Neural cell (in vitro differentiated cells): Measurements from ENCODE around the gene TYRO3. TPM values are rescaled to one million over a fixed set of nuclear protein-coding genes. Genes with fewer than 3 reads are reported as not detected.

Source experiments
- H2AFZ ChIP-seq: fragments of 200-600, 300-800 bp; sonication (generic), shearing (Covaris generic); 2 replicates; pipeline ENCODE4 v1.6.0; 2014; ENCODE audit warnings: low read depth, mild to moderate bottlenecking, antibody characterized with exemption, low read length, moderate library complexity
- H3F3A ChIP-seq: fragments of 200-600 bp; shearing (Covaris generic); 2 replicates; pipeline ENCODE4 v1.6.1; 2016; ENCODE audit warnings: mild to moderate bottlenecking, moderate library complexity, mixed read lengths, antibody characterized with exemption, low read length; ENCODE audit not compliant: insufficient read depth, poor library complexity, severe bottlenecking
- H3K27ac ChIP-seq: fragments of 200-600, 300-800 bp; sonication (generic), shearing (Covaris generic); 2 replicates; pipeline ENCODE4 v1.5.1; 2014; ENCODE audit warnings: mild to moderate bottlenecking, low read length, moderate library complexity
- H3K27me3 ChIP-seq: fragments of 300-800, 200-600 bp; sonication (generic), shearing (Covaris generic); 2 replicates; pipeline ENCODE4 v1.6.0; 2014; ENCODE audit warnings: mild to moderate bottlenecking, low read depth, low read length, moderate library complexity; ENCODE audit not compliant: insufficient read depth
- H3K36me3 ChIP-seq: fragments of 300-800, 200-600 bp; sonication (generic), shearing (Covaris generic); 2 replicates; pipeline ENCODE4 v1.5.1; 2014; ENCODE audit warnings: mild to moderate bottlenecking, antibody characterized with exemption, low read length, moderate library complexity; ENCODE audit not compliant: insufficient read depth
- H3K4me2 ChIP-seq: fragments of 300-800, 200-600 bp; sonication (generic), shearing (Covaris generic); 2 replicates; pipeline ENCODE4 v1.6.0; 2014; ENCODE audit warnings: mild to moderate bottlenecking, low read length
- H3K4me3 ChIP-seq: fragments of 300-800, 200-600 bp; sonication (generic), shearing (Covaris generic); 2 replicates; pipeline ENCODE4 v1.5.1; 2014; ENCODE audit warnings: mild to moderate bottlenecking, low read length, moderate library complexity
- H3K79me2 ChIP-seq: fragments of 200-600 bp; shearing (Covaris generic); replicated peaks from 2 replicates; pipeline ENCODE4 v1.6.0; 2014; ENCODE audit warnings: mild to moderate bottlenecking, low read length, moderate library complexity; ENCODE audit not compliant: insufficient read depth
- H3K9ac ChIP-seq: fragments of 300-800, 200-600 bp; sonication (generic), shearing (Covaris generic); 2 replicates; pipeline ENCODE4 v1.6.1; 2016; ENCODE audit warnings: mild to moderate bottlenecking, low read length, mixed read lengths
- H3K9me2 ChIP-seq: fragments of 200-600 bp; shearing (Covaris generic); 2 replicates; pipeline ENCODE4 v1.6.1; 2016; ENCODE audit warnings: mild to moderate bottlenecking, low read length, mixed read lengths; ENCODE audit not compliant: insufficient read depth
- H3K9me3 ChIP-seq: fragments of 200-600, 300-800 bp; sonication (generic), shearing (Covaris generic); 2 replicates; pipeline ENCODE4 v1.6.1; 2016; ENCODE audit warnings: mild to moderate bottlenecking, mixed run types, low read length, moderate library complexity, mixed read lengths
- H4K20me1 ChIP-seq: fragments of 200-600 bp; shearing (Covaris generic); 2 replicates; pipeline ENCODE4 v1.6.1; 2016; ENCODE audit warnings: mild to moderate bottlenecking, mixed run types; ENCODE audit not compliant: insufficient read depth
- EP300 ChIP-seq: fragments of 450-650 bp; conservative IDR thresholded peaks from 2 replicates; pipeline ENCODE4 v1.6.1; 2014; ENCODE audit warnings: antibody characterized with exemption, mild to moderate bottlenecking, moderate library complexity; ENCODE audit not compliant: poor library complexity, severe bottlenecking
- EZH2 ChIP-seq: fragments of 200-600, 300-800 bp; shearing (Covaris generic), sonication (generic); IDR thresholded peaks from 2 replicates; pipeline ENCODE4 v1.6.1; 2014; ENCODE audit warnings: antibody characterized with exemption, low read length, borderline replicate concordance, mild to moderate bottlenecking; ENCODE audit not compliant: insufficient read depth, poor library complexity, severe bottlenecking
- MXI1 ChIP-seq: fragments of 450-650 bp; conservative IDR thresholded peaks from 2 replicates; pipeline ENCODE4 v1.6.1; 2014; ENCODE audit warnings: antibody characterized with exemption, mild to moderate bottlenecking; ENCODE audit not compliant: poor library complexity, severe bottlenecking
- POLR2AphosphoS5 ChIP-seq: IDR thresholded peaks from 2 replicates; pipeline ENCODE4 v1.6.1; 2012
- RAD21 ChIP-seq: fragments of 450-650 bp; conservative IDR thresholded peaks from 2 replicates; pipeline ENCODE4 v1.6.1; 2014; ENCODE audit warnings: antibody characterized with exemption, mild to moderate bottlenecking, moderate library complexity
- REST ChIP-seq: IDR thresholded peaks from 2 replicates; pipeline ENCODE4 v1.6.1; 2012; ENCODE audit warnings: borderline replicate concordance
- SMC3 ChIP-seq: fragments of 450-650 bp; conservative IDR thresholded peaks from 2 replicates; pipeline ENCODE4 v1.6.1; 2014; ENCODE audit warnings: antibody characterized with exemption, mild to moderate bottlenecking, moderate library complexity; ENCODE audit not compliant: poor library complexity
- TAF1 ChIP-seq: IDR thresholded peaks from 2 replicates; pipeline ENCODE4 v1.6.1; 2012; ENCODE audit warnings: low read depth
- polyA plus RNA-seq: library from polyadenylated mRNA; depleted of rRNA; stranded (reverse); fragments of >200 nt; gene quantifications from 2 replicates; pipeline ENCODE4 v1.2.3, GENCODE V29; 2014
- TF ChIP-seq, protein P1 (sequence below): fragments of 450-650 bp; IDR thresholded peaks from 2 replicates; pipeline ENCODE4 v1.5.1; 2014; ENCODE audit warnings: antibody characterized with exemption, mild to moderate bottlenecking, moderate library complexity; ENCODE audit not compliant: poor library complexity, severe bottlenecking

Gene TYRO3
- polyA plus RNA-seq, 1 donor from 2014 or later, result 12.1 TPM

DNA sequence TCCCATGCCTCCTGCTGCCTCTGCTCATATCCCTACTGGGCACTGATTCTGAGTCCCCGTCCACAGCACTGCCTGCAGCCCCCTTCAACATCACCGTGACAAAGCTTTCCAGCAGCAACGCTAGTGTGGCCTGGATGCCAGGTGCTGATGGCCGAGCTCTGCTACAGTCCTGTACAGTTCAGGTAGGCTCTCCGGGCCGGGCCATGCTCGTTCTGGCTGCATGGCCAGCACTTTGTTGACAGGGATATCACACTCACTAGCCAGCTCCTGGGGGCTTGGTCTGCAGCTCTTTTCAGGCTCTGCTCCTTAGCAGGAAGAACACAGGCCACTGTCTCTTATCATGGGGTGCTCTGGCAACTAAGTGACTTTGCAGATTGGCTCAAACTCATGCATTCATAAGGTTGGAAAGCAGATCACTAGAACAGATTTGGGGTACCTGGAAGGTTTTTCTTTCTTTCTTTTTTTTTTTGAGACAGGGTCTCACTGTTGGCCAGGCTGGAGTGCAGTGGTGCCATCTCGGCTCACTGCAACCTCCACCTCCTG, 6.0 kb downstream of the TYRO3 start:
- Histone ChIP-seq H3K9ac (peak overlapping the region; percentile 52), H3K79me2 (no peaks in the 10 kb centered on the region), H3K9me3 (no peaks in the 10 kb centered on the region), H4K20me1 (no peaks in the 10 kb centered on the region), H3K36me3 (no peaks in the 10 kb centered on the region), H2AFZ (peak overlapping the region; percentile 15), H3K9me2 (no peaks in the 10 kb centered on the region), H3F3A (no peaks in the 10 kb centered on the region), H3K4me3 (peak overlapping the region; percentile 33), H3K27ac (peak overlapping the region; percentile 15), H3K4me2 (peak overlapping the region; percentile 22), H3K27me3 (no peaks in the 10 kb centered on the region)
- TF ChIP-seq REST, result no peak

DNA sequence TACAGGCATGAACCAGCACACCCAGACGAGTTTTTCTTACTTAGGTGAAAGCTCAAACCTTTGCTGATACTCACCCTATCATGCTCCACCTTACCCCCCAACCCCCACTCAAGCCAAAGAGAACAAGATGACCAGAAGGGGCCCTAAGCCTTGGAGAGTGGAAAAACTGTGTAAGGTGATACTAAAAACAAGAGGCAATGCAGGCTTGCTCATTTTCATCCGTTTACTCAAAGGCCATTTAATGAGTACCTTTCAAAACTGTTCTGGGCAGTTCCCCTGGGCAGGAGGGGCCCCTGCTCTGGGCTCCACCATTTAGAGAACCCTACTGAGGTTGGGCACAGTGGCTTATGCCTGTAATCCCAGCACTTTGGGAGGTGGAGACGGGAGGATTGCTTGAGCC, 6.7 kb downstream of the TYRO3 start:
- no peak overlapping the region for H3K9ac ChIP-seq
- no peak overlapping the region for H3K4me2 ChIP-seq
- no peaks in the 10 kb centered on the region for H3K9me2 ChIP-seq
- H3K36me3 ChIP-seq, result no peaks in the 10 kb centered on the region
- H3F3A ChIP-seq, result no peaks in the 10 kb centered on the region
- TF ChIP-seq EP300 (no peak), MXI1 (no peak), SMC3 (no peak), RAD21 (no peak), REST (no peak), POLR2AphosphoS5 (no peak), TAF1 (no peak), EZH2 (no peak)
- TF ChIP-seq, protein P1, sequence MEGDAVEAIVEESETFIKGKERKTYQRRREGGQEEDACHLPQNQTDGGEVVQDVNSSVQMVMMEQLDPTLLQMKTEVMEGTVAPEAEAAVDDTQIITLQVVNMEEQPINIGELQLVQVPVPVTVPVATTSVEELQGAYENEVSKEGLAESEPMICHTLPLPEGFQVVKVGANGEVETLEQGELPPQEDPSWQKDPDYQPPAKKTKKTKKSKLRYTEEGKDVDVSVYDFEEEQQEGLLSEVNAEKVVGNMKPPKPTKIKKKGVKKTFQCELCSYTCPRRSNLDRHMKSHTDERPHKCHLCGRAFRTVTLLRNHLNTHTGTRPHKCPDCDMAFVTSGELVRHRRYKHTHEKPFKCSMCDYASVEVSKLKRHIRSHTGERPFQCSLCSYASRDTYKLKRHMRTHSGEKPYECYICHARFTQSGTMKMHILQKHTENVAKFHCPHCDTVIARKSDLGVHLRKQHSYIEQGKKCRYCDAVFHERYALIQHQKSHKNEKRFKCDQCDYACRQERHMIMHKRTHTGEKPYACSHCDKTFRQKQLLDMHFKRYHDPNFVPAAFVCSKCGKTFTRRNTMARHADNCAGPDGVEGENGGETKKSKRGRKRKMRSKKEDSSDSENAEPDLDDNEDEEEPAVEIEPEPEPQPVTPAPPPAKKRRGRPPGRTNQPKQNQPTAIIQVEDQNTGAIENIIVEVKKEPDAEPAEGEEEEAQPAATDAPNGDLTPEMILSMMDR, result no peak
- no peak overlapping the region for H3K4me3 ChIP-seq
- H3K27me3 ChIP-seq, result no peaks in the 10 kb centered on the region
- H3K27ac ChIP-seq, result no peak overlapping the region
- H3K9me3 ChIP-seq, result no peaks in the 10 kb centered on the region
- H4K20me1 ChIP-seq, result no peaks in the 10 kb centered on the region
- no peaks in the 10 kb centered on the region for H3K79me2 ChIP-seq
- no peak overlapping the region for H2AFZ ChIP-seq
